HepG2 (cell line): Measurements from ENCODE around the gene CX3CR1. TPM values are rescaled to one million over a fixed set of nuclear protein-coding genes. Genes with fewer than 3 reads are reported as not detected.

Source experiments
- ATAC-seq: fragments of 200-7000 bp; cut with Tn5 transposase; 3 replicates; pipeline ENCODE4 v1.9.1; 2020; ENCODE audit warnings: mild to moderate bottlenecking, moderate library complexity
- BruUV-seq: library from RNA; stranded (reverse); fragments of 400-500 nt; replicated peaks from 2 replicates; lab custom pipeline; 2021; lab: Mats Ljungman, UMichigan
- CTCF ChIA-PET: fragments of 300-600 bp; formaldehyde crosslinking; extraction: SDS; loops from one replicate; lab custom pipeline; 2021; ENCODE audit warnings: low total read pairs, inconsistent platforms, low intra/inter-chr PET ratio; lab: Yijun Ruan, JAX
- POLR2A ChIA-PET: fragments of 350-600 bp; sonication (Branson Sonifier 250); formaldehyde crosslinking; loops from one replicate; lab custom pipeline; 2020; ENCODE audit warnings: antibody characterized with exemption, inconsistent platforms; lab: Yijun Ruan, JAX
- DNase-seq: peaks from one replicate; pipeline ENCODE4 v3.0.0-alpha.2; 2015; ENCODE audit warnings: low spot score
- FAIRE-seq: peaks from 3 replicates; lab custom pipeline; 2011; peaks lifted over from hg19 to GRCh38; lab: Jason Lieb, UNC
- H2AFZ ChIP-seq: one replicate; pipeline ENCODE4 v1.6.1; 2011; ENCODE audit warnings: low read length, inconsistent platforms
- H3K27ac ChIP-seq: fragments of 300-600 bp; 3 replicates; pipeline ENCODE4 v1.8.0; 2011; ENCODE audit warnings: mixed run types, mild to moderate bottlenecking, mixed read lengths, low read length, inconsistent platforms; ENCODE audit not compliant: insufficient read depth; ENCODE audit errors: extremely low read length
- H3K27me3 ChIP-seq, 2 experiments: fragments of 200-600 bp in 1 of 2; 2 replicates in 1 of 2; 3 replicates in 1 of 2; pipeline versions ENCODE4 v1.6.0 to v1.8.0; 2011; ENCODE audit warnings: low read length in 2 of 2, mild to moderate bottlenecking in 2 of 2, moderate library complexity in 2 of 2, inconsistent platforms in 1 of 2; ENCODE audit not compliant: insufficient read depth in 2 of 2, control insufficient read depth in 1 of 2
- H3K36me3 ChIP-seq, 2 experiments: fragments of 200-600 bp in 1 of 2; replicated peaks in 1 of 2; 2 replicates in 1 of 2; 3 replicates in 1 of 2; pipeline versions ENCODE4 v1.5.1 to v1.8.0; 2011; ENCODE audit warnings: low read length in 2 of 2, inconsistent platforms in 1 of 2; ENCODE audit not compliant: insufficient read depth in 2 of 2, control insufficient read depth in 1 of 2
- H3K4me1 ChIP-seq: 2 replicates; pipeline ENCODE4 v1.5.1; 2012; ENCODE audit warnings: low read length, inconsistent platforms; ENCODE audit not compliant: insufficient read depth
- H3K4me2 ChIP-seq: 2 replicates; pipeline ENCODE4 v1.6.0; 2011; ENCODE audit warnings: low read depth, low read length, inconsistent platforms
- H3K4me3 ChIP-seq, 3 experiments: fragments of 200-600 bp in 1 of 3; sonication (generic), shearing (Covaris generic) in 1 of 3; replicated peaks in 1 of 3; 2 replicates each; pipeline ENCODE4 v1.5.1; 2011 to 2016; ENCODE audit warnings: low read length in 3 of 3, inconsistent platforms in 2 of 3, low read depth in 2 of 3, mild to moderate bottlenecking in 2 of 3, control low read depth in 1 of 3, mixed read lengths in 1 of 3; ENCODE audit not compliant: insufficient read depth in 1 of 3
- H3K79me2 ChIP-seq: one replicate; pipeline ENCODE4 v1.6.1; 2011; ENCODE audit warnings: low read length, inconsistent platforms; ENCODE audit not compliant: insufficient read depth
- H3K9ac ChIP-seq: 2 replicates; pipeline ENCODE4 v1.6.0; 2011; ENCODE audit warnings: mild to moderate bottlenecking, low read depth, low read length, inconsistent platforms; ENCODE audit not compliant: insufficient read depth
- H3K9me3 ChIP-seq: 2 replicates; pipeline ENCODE4 v1.5.1; 2012; ENCODE audit warnings: mild to moderate bottlenecking, low read length
- H4K20me1 ChIP-seq: 2 replicates; pipeline ENCODE4 v1.6.0; 2011; ENCODE audit warnings: inconsistent platforms, mild to moderate bottlenecking, low read length, moderate library complexity; ENCODE audit not compliant: insufficient read depth
- CC2D1A ChIP-seq: sonication (generic); formaldehyde crosslinking; IDR thresholded peaks from 2 replicates; pipeline ENCODE4 v1.8.1; 2023; ENCODE audit warnings: mild to moderate bottlenecking, missing genetic modification reagents
- GABPA ChIP-seq, 2 experiments: IDR thresholded peaks; 2 replicates each; pipeline ENCODE4 v1.6.1; 2011 to 2016; ENCODE audit warnings: low read depth in 2 of 2, low read length in 1 of 2, missing biosample characterization in 1 of 2, missing genetic modification characterization in 1 of 2
- HDAC1 ChIP-seq: sonication (generic); formaldehyde crosslinking; IDR thresholded peaks from 2 replicates; pipeline ENCODE4 v1.5.1; 2020; ENCODE audit warnings: mild to moderate bottlenecking, missing genetic modification reagents
- JUND ChIP-seq: sonication (generic); formaldehyde crosslinking; IDR thresholded peaks from 2 replicates; pipeline ENCODE4 v1.8.0; 2022; ENCODE audit warnings: mild to moderate bottlenecking, missing genetic modification reagents
- KLF9 ChIP-seq: IDR thresholded peaks from 2 replicates; pipeline ENCODE4 v1.6.1; 2016; ENCODE audit warnings: low read depth
- KMT2A ChIP-seq: sonication (generic); formaldehyde crosslinking; IDR thresholded peaks from 2 replicates; pipeline ENCODE4 v1.4.0; 2020; ENCODE audit warnings: missing genetic modification reagents
- MTF2 ChIP-seq: sonication (generic); formaldehyde crosslinking; IDR thresholded peaks from 2 replicates; pipeline ENCODE4 v1.5.0; 2020; ENCODE audit warnings: missing genetic modification reagents, borderline replicate concordance
- NFYB ChIP-seq: sonication (generic); formaldehyde crosslinking; IDR thresholded peaks from 2 replicates; pipeline ENCODE4 v1.4.0; 2020; ENCODE audit warnings: missing genetic modification reagents
- PCBP2 ChIP-seq: fragments of 200-400 bp; formaldehyde crosslinking; optimal IDR thresholded peaks from 2 replicates; pipeline ENCODE3; 2018; ENCODE audit warnings: low read length, low read depth; ENCODE audit not compliant: poor library complexity, severe bottlenecking
- TCF7 ChIP-seq: sonication (generic); IDR thresholded peaks from 2 replicates; pipeline ENCODE4 v1.6.1; 2016; ENCODE audit warnings: antibody characterized with exemption, low read depth
- ZKSCAN8 ChIP-seq: IDR thresholded peaks from 2 replicates; pipeline ENCODE4 v1.6.1; 2016; ENCODE audit warnings: borderline replicate concordance, missing genetic modification reagents, missing compliant biosample characterization
- ZNF235 ChIP-seq: sonication (generic); formaldehyde crosslinking; IDR thresholded peaks from 2 replicates; pipeline ENCODE4 v1.8.1; 2023; ENCODE audit warnings: mild to moderate bottlenecking, missing genetic modification reagents, borderline replicate concordance
- ZNF451 ChIP-seq: sonication (generic); formaldehyde crosslinking; IDR thresholded peaks from 2 replicates; pipeline ENCODE4 v1.5.0; 2020; ENCODE audit warnings: mild to moderate bottlenecking, missing genetic modification reagents
- ZNF790 ChIP-seq: sonication (generic); formaldehyde crosslinking; IDR thresholded peaks from 2 replicates; pipeline ENCODE4 v1.8.0; 2022; ENCODE audit warnings: missing genetic modification reagents, mild to moderate bottlenecking, borderline replicate concordance
- WGBS: methylation state at CpG from one replicate; pipeline ENCODE4 v1.1.6; 2017; ENCODE audit warnings: low lambda C conversion rate; 5-methylcytosine and 5-hydroxymethylcytosine counted together
- in situ Hi-C: cut with HindIII; loops from 2 replicates; pipeline ENCODE4 v1.10.0; 2017; ENCODE audit warnings: low pct_unique_long_range_greater_than_20kb; ENCODE audit not compliant: extremely low pct_ligation_motif_present
- intact Hi-C: fragments of 100-400 bp; cut with micrococcal nuclease; formaldehyde crosslinking; loops from one replicate; pipeline ENCODE4 v1.10.0; 2022; ENCODE audit not compliant: unreplicated experiment
- polyA plus RNA-seq, 8 experiments: library from polyadenylated mRNA; depleted of rRNA in 3 of 8; stranded (reverse) in 7 of 8; unstranded in 1 of 8; fragments of >200 nt; fragmentation: Illumina TruSeq in 4 of 8; extraction: Trizol in 4 of 8; gene quantifications; 2 replicates each; pipeline versions ENCODE4 v1.2.1 to v1.2.3, GENCODE V29; 2011 to 2016; ENCODE audit warnings: low read depth in 4 of 8, missing spikeins in 1 of 8, mixed read lengths in 1 of 8; ENCODE audit not compliant: insufficient read depth in 1 of 8
- total RNA-seq, 5 experiments: library from RNA; depleted of rRNA; stranded (reverse); fragments of >200 nt; fragmentation: Illumina TruSeq; extraction: Trizol; gene quantifications; 2 replicates each; pipeline ENCODE4 v1.2.3, GENCODE V29; 2016; ENCODE audit warnings: low read depth in 1 of 5
- TF ChIP-seq, protein P1 (sequence below): sonication (generic); formaldehyde crosslinking; IDR thresholded peaks from 2 replicates; pipeline ENCODE4 v1.5.1; 2020; ENCODE audit warnings: mild to moderate bottlenecking, missing genetic modification reagents, moderate library complexity

Gene CX3CR1
- total and polyA plus RNA-seq, 2 of the 13 experiments (the other 11 are each of a cell fraction or from before 2014, with no cell fraction given): not detected

DNA sequence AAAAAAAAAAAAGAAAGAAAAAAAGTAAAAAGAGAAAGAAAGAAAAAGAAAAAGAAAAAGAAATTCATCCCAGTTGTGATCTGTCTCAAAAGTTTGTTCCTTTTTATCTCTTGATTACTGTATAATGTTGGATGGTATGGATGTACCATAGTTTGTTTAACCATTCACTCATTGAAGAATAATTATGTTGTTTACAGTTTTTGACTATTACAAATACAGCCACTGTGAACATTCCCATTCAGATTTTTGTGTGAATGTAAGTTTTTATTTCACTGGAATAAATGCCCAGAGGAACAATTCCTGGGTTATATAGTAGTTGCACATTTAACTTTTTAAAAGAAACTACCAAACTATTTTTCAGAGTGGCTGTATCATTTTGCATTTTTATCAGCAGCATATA, 39.4 kb upstream of the CX3CR1 start (continued):
- TF ChIP-seq MTF2: no peak
- TF ChIP-seq KLF9 (CRISPR knock-in tag): no peak
- no peak for TF ChIP-seq HDAC1
- TF ChIP-seq ZKSCAN8: no peak

DNA sequence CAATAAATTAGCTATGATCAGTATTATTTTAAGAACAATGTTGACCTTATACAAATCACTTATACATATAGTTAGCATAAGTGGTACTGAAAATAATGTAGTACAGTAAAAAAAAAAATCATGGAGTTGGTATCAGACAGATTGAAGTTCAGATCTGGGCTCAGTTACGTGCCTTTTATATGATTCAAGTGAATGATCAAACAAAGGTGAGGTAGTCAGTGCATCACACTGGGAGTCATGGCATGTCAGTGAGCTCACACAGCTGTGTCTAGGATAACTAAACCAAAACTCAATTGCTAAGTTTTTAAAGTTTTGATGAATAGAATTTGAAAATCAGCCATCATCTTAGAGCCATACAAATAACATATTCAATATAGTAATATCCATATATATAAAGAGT, 38.5 kb upstream of the CX3CR1 start:
- Histone ChIP-seq H3K9me3 (peaks cover 28% of the 10 kb centered on the region), H4K20me1 (no peaks in the 10 kb centered on the region), H3K4me2 (peak overlapping the region; percentile 50), H2AFZ (no peak overlapping the region), H3K36me3 (no peaks in the 10 kb centered on the region), H3K4me3 (peak overlapping the region in 1 of 3 experiments; percentile 10; a peak in 1 of 6 replicates), H3K27ac (peak overlapping the region; percentile 59)
- ATAC-seq: no peak
- no peak for FAIRE-seq
- CTCF ChIA-PET: no interaction called here
- intact Hi-C loops: no loop called here
- POLR2A ChIA-PET: interaction anchor here (1.9 kb wide), 1 partner anchor 66 kb away, joined by 4 read pairs; no protein-coding TSS in a partner anchor
- BruUV-seq: no TSS peak
- TF ChIP-seq PCBP2 (no peak), GABPA (IDR thresholded peaks at IDR 0.05; ENCODE audit: low read depth, low read length) (no peak), GABPA (CRISPR knock-in tag; IDR thresholded peaks at IDR 0.05; ENCODE audit: low read depth) (no peak), CC2D1A (no peak), ZNF451 (CRISPR knock-in tag) (no peak), ZNF790 (CRISPR knock-in tag) (no peak), KMT2A (CRISPR knock-in tag) (no peak), NFYB (CRISPR knock-in tag) (no peak), TCF7 (no peak), JUND (CRISPR knock-in tag) (no peak), ZNF235 (CRISPR knock-in tag) (no peak)
- TF ChIP-seq, protein P1, sequence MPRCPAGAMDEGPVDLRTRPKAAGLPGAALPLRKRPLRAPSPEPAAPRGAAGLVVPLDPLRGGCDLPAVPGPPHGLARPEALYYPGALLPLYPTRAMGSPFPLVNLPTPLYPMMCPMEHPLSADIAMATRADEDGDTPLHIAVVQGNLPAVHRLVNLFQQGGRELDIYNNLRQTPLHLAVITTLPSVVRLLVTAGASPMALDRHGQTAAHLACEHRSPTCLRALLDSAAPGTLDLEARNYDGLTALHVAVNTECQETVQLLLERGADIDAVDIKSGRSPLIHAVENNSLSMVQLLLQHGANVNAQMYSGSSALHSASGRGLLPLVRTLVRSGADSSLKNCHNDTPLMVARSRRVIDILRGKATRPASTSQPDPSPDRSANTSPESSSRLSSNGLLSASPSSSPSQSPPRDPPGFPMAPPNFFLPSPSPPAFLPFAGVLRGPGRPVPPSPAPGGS (CRISPR knock-in tag): no peak
- TF ChIP-seq, all 625 proteins: peak for 0
- WGBS: 81% methylated on average over 1 of the region's 1 CpG
- in situ Hi-C loops: no loop called here
- Histone ChIP-seq H3K4me1 (peaks cover 27% of the 10 kb centered on the region), H3K27me3 (no peaks in the 10 kb centered on the region), H3K79me2 (no peaks in the 10 kb centered on the region), H3K9ac (no peak overlapping the region)
- DNase-seq: no peak
